Peyer's patch (tissue), 4 donors: ENCODE data around the gene NMUR2. TPM values are rescaled to one million over a fixed set of nuclear protein-coding genes. Genes with fewer than 3 reads are reported as not detected.
A peak's percentile ranks its signal among the peaks of the same experiment; 100 is the strongest.

Source experiments
- DNase-seq, 3 donors: peaks; one replicate each; pipeline ENCODE4 v3.0.0-alpha.2; 2017 to 2019
- H3K27ac ChIP-seq, 4 donors: fragments of 200-600 bp; sonication (generic); one replicate each; pipeline ENCODE4 v1.5.1; 2016 to 2019
- H3K27me3 ChIP-seq, 2 donors: fragments of 200-600 bp; sonication (generic); one replicate each; pipeline ENCODE4 v1.5.1; 2019
- H3K36me3 ChIP-seq, 3 donors: fragments of 200-600 bp; sonication (generic); one replicate each; pipeline ENCODE4 v1.5.1; 2016 to 2019
- H3K4me1 ChIP-seq, 4 donors: fragments of 200-600 bp; sonication (generic); one replicate each; pipeline ENCODE4 v1.5.1; 2016 to 2019
- H3K4me3 ChIP-seq, 4 donors: fragments of 200-600 bp; sonication (generic); 1 replicate in 3 of 4; 2 replicates in 1 of 4; pipeline ENCODE4 v1.5.1; 2016 to 2019; ENCODE audit warnings: mild to moderate bottlenecking in 1 of 4
- H3K9me3 ChIP-seq, 4 donors: fragments of 200-600 bp; sonication (generic); one replicate each; pipeline ENCODE4 v1.5.1; 2016 to 2019; ENCODE audit warnings: mild to moderate bottlenecking in 1 of 4
- POLR2A ChIP-seq, 2 donors: fragments of 450-650 bp; IDR thresholded peaks; one replicate each; pipeline ENCODE4 v1.5.1; 2017; ENCODE audit warnings: antibody characterized with exemption in 2 of 2, mild to moderate bottlenecking in 2 of 2, moderate library complexity in 2 of 2
- total RNA-seq, 4 donors: library from RNA; depleted of rRNA; stranded (reverse); fragments of >200 nt; gene quantifications; one replicate each; pipeline ENCODE4 v1.1.0, GENCODE V29; 2016
- TF ChIP-seq, protein P1 (sequence below), 6 experiments: fragments of 450-650 bp in 4 of 6; fragments of 200-600 bp in 2 of 6; sonication (generic) in 1 of 6; IDR thresholded peaks; one replicate each; pipeline ENCODE4 v1.5.1; 2017 to 2019; ENCODE audit warnings: antibody characterized with exemption in 6 of 6, mild to moderate bottlenecking in 3 of 6, moderate library complexity in 1 of 6

Gene NMUR2
- total RNA-seq, 4 donors from 2014 or later: not detected

DNA sequence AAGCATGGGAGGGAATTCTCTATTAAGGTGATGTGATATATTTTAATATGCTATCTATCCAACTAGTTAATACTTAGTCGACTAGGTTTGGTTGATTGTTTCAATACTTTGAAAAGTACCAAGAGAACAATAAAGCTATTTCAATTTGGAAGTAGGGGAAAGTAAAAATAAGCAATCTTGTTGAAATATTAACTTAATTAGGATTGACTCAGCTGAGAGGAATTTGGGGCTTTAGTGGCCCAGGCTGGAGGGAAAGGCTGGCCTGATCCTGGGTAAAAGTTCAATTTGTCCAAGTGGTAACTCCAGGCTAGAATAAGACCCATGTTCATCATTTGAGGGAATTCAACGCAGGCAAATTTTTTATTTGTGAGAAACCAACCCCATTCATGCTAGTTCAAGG lies 48.6 kb downstream of the NMUR2 start:
- TF ChIP-seq POLR2A (IDR thresholded peaks at IDR 0.05): no peak
- TF ChIP-seq, protein P1, sequence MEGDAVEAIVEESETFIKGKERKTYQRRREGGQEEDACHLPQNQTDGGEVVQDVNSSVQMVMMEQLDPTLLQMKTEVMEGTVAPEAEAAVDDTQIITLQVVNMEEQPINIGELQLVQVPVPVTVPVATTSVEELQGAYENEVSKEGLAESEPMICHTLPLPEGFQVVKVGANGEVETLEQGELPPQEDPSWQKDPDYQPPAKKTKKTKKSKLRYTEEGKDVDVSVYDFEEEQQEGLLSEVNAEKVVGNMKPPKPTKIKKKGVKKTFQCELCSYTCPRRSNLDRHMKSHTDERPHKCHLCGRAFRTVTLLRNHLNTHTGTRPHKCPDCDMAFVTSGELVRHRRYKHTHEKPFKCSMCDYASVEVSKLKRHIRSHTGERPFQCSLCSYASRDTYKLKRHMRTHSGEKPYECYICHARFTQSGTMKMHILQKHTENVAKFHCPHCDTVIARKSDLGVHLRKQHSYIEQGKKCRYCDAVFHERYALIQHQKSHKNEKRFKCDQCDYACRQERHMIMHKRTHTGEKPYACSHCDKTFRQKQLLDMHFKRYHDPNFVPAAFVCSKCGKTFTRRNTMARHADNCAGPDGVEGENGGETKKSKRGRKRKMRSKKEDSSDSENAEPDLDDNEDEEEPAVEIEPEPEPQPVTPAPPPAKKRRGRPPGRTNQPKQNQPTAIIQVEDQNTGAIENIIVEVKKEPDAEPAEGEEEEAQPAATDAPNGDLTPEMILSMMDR (IDR thresholded peaks at IDR 0.05): no peak
- no peak overlapping the region for H3K27ac ChIP-seq
- no peak for DNase-seq
- H3K4me3 ChIP-seq: no peak overlapping the region
- no peaks in the 10 kb centered on the region for H3K36me3 ChIP-seq
- no peaks in the 10 kb centered on the region for H3K9me3 ChIP-seq
- H3K4me1 ChIP-seq: no peaks in the 10 kb centered on the region
- no peaks in the 10 kb centered on the region for H3K27me3 ChIP-seq

GRCh38 chr5:152355061-152355460 lies 50.0 kb downstream of the NMUR2 start:
- DNase-seq: no peak
- TF ChIP-seq POLR2A (IDR thresholded peaks at IDR 0.05): no peak
- TF ChIP-seq, protein P1 (IDR thresholded peaks at IDR 0.05): no peak
- Histone ChIP-seq H3K9me3 (no peaks in the 10 kb centered on the region), H3K36me3 (no peaks in the 10 kb centered on the region), H3K4me3 (no peak overlapping the region), H3K27ac (no peak overlapping the region), H3K4me1 (no peaks in the 10 kb centered on the region), H3K27me3 (no peaks in the 10 kb centered on the region)

DNA sequence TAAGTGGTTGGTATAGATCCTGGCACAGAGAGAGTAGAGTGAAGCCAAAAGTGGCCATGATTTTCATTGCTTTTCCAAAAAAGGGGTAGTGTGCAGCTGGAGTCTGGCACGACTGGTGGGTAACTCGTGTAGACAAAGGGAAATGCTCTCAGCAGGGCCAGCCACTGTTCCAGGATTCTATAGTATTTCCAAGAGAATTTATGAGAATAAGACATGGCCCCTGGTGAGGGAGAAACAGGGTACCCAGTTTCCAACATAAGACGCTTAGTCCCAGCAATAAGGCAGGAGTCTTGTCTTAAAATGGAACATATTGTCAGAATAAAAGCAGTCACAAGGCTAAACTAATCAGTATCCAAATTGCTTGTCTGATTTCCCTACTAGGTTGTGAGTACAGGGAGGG lies 52.1 kb downstream of the NMUR2 start:
- Histone ChIP-seq H3K36me3 (no peaks in the 10 kb centered on the region), H3K27ac (no peak overlapping the region), H3K4me1 (no peaks in the 10 kb centered on the region), H3K4me3 (no peak overlapping the region), H3K27me3 (no peaks in the 10 kb centered on the region), H3K9me3 (no peaks in the 10 kb centered on the region)
- TF ChIP-seq, protein P1 (IDR thresholded peaks at IDR 0.05): no peak
- no peak for TF ChIP-seq POLR2A (IDR thresholded peaks at IDR 0.05)
- no peak for DNase-seq

GRCh38 chr5:152349683-152350526 lies 55.2 kb downstream of the NMUR2 start:
- H3K9me3 ChIP-seq: no peaks in the 10 kb centered on the region
- H3K4me1 ChIP-seq: no peaks in the 10 kb centered on the region
- no peak for DNase-seq
- no peak overlapping the region for H3K4me3 ChIP-seq
- no peaks in the 10 kb centered on the region for H3K27me3 ChIP-seq
- H3K27ac ChIP-seq: no peak overlapping the region
- no peak for TF ChIP-seq POLR2A (IDR thresholded peaks at IDR 0.05)
- TF ChIP-seq, protein P1 (IDR thresholded peaks at IDR 0.05): peak in 4 of 6 experiments; percentile 47 to 58 (median 47)
- no peaks in the 10 kb centered on the region for H3K36me3 ChIP-seq
